Measurements from ENCODE around the gene DUOX2.
A peak's percentile ranks its signal among the peaks of the same experiment; 100 is the strongest.

The DUOX2 gene

DNA sequence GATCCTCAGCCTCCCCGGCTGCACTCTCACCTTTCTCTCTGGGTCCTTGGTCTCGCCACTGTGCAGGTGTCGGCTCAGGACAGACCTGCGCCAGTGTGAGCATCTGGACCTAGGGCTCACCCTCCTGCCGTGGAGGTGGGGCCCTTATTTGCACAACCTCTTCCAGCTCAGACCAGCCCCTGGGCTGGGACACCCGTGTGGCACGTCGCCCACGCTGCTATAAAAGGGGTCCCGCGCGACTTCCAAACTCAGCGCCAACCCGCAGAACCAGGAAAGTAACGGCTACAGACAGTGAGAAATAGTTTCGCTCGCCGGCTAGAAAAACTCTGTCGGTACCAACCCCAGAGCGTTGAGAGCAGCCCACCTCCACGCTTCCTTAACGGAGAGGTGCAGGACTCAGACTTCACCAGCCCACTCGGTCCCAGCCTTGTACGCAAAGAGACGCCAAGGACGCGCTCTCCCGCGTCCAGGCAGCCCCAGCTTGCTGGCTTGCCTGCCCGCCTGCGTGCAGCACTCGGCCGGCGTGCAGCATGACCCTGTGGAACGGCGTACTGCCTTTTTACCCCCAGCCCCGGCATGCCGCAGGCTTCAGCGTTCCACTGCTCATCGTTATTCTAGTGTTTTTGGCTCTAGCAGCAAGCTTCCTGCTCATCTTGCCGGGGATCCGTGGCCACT, at the start of gene DUOX2, which contains the start of gene DUOXA2:
Gene DUOX2 (minus strand): TSS at position 97 of the 675 bp plus-strand sequence. CDS start 761 bp downstream, outside the sequence.
Gene DUOXA2 (plus strand): TSS at position 251 of the 675 bp plus-strand sequence. CDS start 280 bp downstream, at position 531.
- DNase-seq (ENCODE audit: low spot score) = no peak

- no peak for DNase-seq (ENCODE audit: low spot score)
These were observed 49.5 kb upstream of the DUOX2 start for GRCh38 chr15:45163508-45163856.

GRCh38 chr15:45162771-45163507, 49.0 kb upstream of the DUOX2 start:
- DNase-seq (ENCODE audit: low spot score) = peak; percentile 81

- no peak for DNase-seq (ENCODE audit: low spot score)
These were observed 47.7 kb upstream of the DUOX2 start for GRCh38 chr15:45161666-45162065.

DNA sequence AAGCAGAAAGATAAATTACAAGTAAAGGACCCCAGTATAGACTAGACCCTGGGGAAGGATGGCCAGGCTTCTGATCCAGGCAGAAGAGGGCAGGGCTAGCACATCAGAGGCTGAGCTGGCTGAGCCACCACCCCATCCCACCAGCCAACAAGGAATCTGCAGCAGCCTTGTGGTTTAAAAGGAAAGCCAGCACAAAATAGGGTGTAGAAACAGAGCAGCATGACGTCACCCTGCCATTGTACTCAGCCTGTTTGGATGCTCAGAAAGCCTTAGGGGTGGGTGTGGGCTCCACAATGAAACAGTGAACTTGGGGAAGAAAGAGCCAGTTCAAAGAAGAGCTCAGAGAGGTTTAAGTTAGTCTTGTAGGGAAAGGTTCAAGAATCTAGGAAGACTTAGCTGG, 44.0 kb upstream of the DUOX2 start:
- no peak for DNase-seq (ENCODE audit: low spot score)

DNA sequence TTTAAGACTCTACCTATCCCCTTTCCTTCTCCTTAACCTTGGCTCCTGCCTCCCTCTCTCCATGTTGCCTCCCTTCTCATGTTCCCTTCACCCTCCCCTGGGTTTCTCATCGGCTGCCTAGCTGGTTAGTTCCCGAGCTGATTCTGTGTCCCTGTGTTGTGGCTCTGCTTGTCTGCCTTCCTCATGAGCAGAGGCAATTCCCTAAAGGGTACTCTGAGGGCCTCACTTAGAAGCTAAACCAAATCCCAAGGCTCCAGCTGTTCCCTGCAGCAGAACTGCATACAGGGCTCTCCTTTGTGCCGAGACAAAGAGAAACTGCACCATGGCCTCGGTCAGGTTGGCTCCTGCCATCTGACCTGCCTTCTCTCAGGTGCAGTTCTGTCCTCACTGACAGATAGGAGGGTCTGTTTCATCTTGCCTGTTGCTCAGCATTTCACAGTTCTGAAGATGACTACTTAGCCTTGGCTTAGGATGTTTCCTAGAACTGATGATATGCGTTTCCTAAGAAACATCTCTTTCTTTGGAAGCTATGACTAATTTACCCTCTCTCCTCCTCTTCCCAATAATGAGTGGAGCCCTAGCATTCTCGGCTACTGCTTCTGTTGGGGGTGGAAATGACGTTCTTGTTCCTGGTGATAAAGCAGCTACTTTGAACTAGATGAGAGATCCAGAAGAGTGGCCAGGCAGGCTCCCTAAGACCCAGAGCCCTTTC, 42.9 kb upstream of the DUOX2 start:
- no peak for DNase-seq (ENCODE audit: low spot score)

GRCh38 chr15:45155739-45156138, 41.8 kb upstream of the DUOX2 start:
- DNase-seq (ENCODE audit: low spot score) = no peak

- DNase-seq (ENCODE audit: low spot score) = no peak
These were observed 38.2 kb upstream of the DUOX2 start for GRCh38 chr15:45151998-45152828.

DNA sequence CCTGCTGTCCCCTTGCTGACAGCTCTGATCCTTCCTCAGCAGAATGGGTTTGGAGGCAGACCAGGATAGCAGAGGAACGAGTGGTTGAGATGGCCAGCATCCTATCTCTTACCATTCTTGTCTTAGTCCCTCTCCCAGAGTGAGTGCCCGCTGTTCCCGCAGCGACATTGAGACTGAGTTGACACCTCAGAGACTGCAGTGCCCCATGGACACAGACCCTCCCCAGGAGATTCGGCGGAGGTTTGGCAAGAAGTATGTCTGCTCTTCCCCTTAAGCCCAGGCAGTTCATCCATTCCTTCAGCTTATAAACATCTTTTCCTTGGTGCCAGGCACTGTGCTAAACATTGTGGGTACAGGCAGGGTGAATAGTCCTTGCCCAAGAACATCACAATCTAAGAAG, 37.0 kb upstream of the DUOX2 start:
- no peak for DNase-seq (ENCODE audit: low spot score)

- no peak for DNase-seq (ENCODE audit: low spot score)
These were observed 36.5 kb upstream of the DUOX2 start for GRCh38 chr15:45150481-45150880.

DNA sequence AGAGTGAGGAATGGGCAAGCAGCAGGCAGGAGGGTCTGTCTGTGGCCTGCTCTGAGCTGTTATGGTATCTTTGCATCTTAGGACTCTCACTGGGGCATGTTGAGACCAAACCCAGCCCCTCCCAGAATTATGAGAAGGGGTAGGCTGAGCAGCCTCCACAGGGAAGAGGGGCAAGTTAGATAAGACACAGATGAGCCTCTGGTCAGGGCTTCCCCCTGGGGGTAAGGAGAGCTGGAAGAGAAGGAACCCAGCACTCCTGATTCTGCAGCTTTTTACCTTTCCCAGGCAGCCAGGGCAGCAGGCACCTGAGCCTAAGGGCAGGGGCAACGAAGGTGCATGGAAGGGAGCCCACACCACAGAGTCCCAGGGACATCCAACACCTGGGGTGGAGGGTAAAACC, 35.1 kb upstream of the DUOX2 start:
- no peak for DNase-seq (ENCODE audit: low spot score)

DNA sequence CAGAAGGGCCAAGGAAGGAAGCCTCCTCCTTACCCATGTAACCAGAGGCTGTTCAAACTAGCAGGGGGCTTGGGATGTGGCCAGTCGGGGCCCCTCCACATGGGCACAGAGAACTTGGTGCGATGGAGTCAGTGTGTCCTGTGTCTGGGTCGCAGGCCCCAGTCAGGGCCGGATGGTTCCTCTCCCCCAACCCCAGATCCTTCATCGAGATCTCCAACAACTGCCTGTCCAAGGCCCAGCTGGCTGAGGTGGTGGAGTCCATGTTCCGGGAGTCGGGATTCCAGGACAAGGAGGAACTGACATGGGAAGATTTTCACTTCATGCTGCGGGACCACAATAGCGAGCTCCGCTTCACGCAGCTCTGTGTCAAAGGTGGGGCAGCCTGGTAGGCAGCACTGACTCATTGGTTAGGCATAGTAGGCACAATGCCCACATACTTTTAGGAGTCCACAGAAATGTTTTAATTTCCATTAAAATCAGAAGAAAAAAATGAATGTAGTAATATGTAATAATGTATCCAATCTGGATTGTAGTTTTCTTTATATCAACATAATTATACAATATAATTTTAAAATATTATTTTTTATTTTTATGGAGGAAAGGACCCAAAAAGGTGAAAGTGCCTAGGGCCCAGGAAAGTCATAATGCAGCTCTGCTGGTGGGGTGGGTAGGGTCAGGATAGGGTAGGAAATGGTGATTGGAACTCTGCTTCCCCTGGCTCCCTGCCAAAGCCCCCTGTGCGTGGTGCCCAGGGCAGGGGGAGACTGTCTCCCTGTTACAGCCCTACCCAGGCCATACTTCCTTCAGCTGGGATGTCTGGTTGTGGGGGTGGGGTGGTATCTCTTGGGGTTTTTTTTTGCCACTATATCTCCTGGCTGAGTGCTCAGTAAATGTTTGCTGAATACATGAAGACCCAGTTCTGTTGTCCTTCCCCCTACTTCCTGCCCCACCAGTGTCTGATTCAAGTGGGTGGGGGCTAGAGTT, 34.4 kb upstream of the DUOX2 start:
- DNase-seq (ENCODE audit: low spot score) = no peak

DNA sequence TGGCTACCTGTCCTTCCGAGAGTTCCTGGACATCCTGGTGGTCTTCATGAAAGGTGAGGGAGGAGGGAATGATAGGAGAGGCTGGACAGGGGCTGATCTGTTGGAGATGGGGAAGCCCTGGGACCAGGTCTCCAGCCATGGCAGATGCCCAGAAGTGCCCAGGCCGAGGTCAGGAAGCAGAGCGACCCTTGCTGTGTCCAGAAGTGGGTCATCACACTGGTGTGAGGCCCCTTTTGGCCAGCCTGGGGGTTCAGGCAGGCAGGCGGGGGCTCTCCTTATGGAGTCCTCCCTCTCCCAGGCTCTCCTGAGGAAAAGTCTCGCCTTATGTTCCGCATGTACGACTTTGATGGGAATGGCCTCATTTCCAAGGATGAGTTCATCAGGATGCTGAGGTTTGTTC, 33.6 kb upstream of the DUOX2 start:
- DNase-seq (ENCODE audit: low spot score) = no peak

DNA sequence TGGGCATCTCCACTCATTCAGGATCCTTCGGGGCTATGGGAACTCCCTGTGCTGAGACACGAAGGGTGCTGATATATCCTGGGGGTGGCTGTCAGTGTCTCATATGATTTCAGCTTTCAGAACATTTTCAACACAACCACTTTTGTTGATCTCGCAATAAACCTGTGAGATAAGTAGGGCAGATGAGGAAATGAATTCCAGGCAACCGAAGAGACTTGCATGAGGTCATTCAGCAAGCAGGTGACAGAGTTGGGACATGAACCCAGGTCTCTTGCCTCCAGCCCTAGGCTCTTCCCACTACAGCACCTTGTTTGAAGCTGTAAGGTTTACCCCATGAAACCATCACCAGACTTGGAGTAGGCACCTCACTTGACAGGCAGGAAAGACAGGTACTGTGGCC, 32.4 kb upstream of the DUOX2 start:
- DNase-seq (ENCODE audit: low spot score) = no peak

- no peak for DNase-seq (ENCODE audit: low spot score)
These were observed 30.8 kb upstream of the DUOX2 start for GRCh38 chr15:45144775-45145174.

DNA sequence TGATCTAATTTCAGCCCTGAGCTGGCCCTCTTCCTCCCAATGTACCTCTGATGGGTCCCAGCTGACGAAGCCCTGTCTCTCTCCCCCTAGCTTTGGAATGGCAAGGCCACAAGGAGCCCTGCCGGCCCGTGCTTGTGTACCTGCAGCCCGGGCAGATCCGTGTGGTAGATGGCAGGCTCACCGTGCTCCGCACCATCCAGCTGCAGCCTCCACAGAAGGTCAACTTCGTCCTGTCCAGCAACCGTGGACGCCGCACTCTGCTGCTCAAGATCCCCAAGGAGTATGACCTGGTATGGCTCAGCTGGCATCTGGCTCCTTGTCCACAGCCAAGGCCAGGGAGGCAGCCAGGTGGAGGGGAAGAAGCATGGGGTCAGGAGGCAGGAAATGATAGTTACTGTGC, 30.0 kb upstream of the DUOX2 start:
- no peak for DNase-seq (ENCODE audit: low spot score)

GRCh38 chr15:45143056-45143455, 29.1 kb upstream of the DUOX2 start:
- no peak for DNase-seq (ENCODE audit: low spot score)

DNA sequence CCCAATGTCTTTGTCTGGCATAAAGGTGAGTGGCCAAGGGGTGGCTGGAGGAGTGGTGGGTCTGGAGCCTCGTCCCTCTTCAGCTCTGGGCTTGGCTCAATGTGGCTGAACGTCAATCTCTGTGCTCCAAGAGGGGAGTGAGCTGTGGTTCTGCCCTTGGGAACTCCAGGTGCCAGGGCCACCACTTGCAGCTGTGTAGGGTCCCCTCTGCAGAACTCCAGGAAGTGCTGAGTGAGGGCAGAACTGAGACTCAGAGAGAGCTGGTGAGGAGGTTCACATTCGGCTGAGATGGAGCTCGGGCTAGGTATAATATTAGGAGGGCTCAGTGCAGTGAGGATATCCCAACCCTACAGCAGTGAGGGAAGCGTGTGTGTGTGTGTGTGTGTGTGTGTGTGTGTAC, 27.4 kb upstream of the DUOX2 start:
- no peak for DNase-seq (ENCODE audit: low spot score)

DNA sequence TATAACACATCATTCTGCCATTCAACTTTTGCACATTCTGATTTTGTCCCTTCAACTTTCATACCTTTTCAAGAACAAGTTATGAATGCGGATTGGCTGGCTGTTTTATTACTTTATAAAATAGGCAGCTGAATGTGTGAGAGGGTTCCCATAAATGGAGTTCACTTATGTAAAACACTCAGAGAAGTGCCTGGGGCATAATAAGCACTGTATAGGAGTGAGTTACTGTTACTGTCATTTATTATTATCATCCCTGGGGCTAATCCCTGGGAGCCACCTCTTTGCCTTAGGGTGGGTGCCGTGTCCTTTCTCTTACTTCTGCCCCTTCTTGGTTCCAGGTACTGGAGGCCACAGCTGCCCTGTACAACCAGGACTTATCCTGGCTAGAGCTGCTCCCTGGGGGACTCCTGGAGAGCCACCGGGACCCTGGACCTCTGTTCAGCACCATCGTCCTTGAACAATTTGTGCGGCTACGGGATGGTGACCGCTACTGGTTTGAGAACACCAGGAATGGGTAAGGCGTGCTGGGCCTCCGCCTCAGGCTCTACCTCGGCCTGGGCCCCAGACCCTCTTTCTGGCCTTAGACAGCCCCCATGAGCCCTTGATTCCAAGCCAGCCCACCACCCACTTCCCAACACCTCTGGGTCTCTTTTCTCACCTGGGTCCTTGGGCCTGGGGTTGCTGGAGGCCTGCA, 26.7 kb upstream of the DUOX2 start:
- no peak for DNase-seq (ENCODE audit: low spot score)

- no peak for DNase-seq (ENCODE audit: low spot score)
These were observed 25.8 kb upstream of the DUOX2 start for GRCh38 chr15:45139770-45140169.
